HEK293 (cell line): ENCODE results near the gene SIK3.
A peak's percentile ranks its signal among the peaks of the same experiment; 100 is the strongest.

Source experiments
- CTCF ChIA-PET: fragments of 350-600 bp; formaldehyde crosslinking; extraction: SDS; loops from one replicate; lab custom pipeline; 2021; ENCODE audit warnings: antibody characterized with exemption; lab: Yijun Ruan, JAX
- POLR2A ChIA-PET: fragments of 300-600 bp; formaldehyde crosslinking; extraction: SDS; loops from one replicate; lab custom pipeline; 2020; ENCODE audit warnings: antibody characterized with exemption, inconsistent platforms; lab: Yijun Ruan, JAX
- H3K27ac ChIP-seq: fragments of 200-500 bp; sonication (Bioruptor generic); 2 replicates; pipeline ENCODE4 v1.5.1; 2014; ENCODE audit warnings: low read depth, low read length, control low read depth, inconsistent platforms; ENCODE audit errors: extremely low read depth
- H3K36me3 ChIP-seq, 2 experiments: fragments of 200-500 bp in 1 of 2; sonication (Bioruptor generic) in 1 of 2; 1 replicate in 1 of 2; 2 replicates in 1 of 2; pipeline ENCODE4 v1.5.1; 2014 to 2017; ENCODE audit warnings: inconsistent platforms in 2 of 2, low read length in 2 of 2; ENCODE audit not compliant: control insufficient read depth in 2 of 2, insufficient read depth in 1 of 2
- H3K4me1 ChIP-seq: fragments of 200-500 bp; sonication (Bioruptor generic); 2 replicates; pipeline ENCODE4 v1.5.1; 2014; ENCODE audit warnings: mild to moderate bottlenecking, low read length, inconsistent platforms; ENCODE audit not compliant: control insufficient read depth, insufficient read depth
- H3K4me3 ChIP-seq: 2 replicates; pipeline ENCODE4 v1.5.1; 2011; ENCODE audit warnings: low read depth, mild to moderate bottlenecking, control low read depth, low read length, moderate library complexity
- H3K9me3 ChIP-seq: fragments of 200-500 bp; sonication (Bioruptor generic); 2 replicates; pipeline ENCODE4 v1.5.1; 2014; ENCODE audit warnings: low read depth, low read length, inconsistent platforms; ENCODE audit not compliant: control insufficient read depth, insufficient read depth
- CTCF ChIP-seq: fragments of 450-650 bp; formaldehyde crosslinking; IDR thresholded peaks from 2 replicates; pipeline ENCODE4 v1.5.1; 2016; ENCODE audit warnings: missing biosample characterization, missing genetic modification characterization
- GLI4 ChIP-seq: fragments of 450-650 bp; formaldehyde crosslinking; IDR thresholded peaks from 2 replicates; pipeline ENCODE4 v1.5.1; 2016; ENCODE audit warnings: missing biosample characterization, missing genetic modification characterization
- ZNF112 ChIP-seq: fragments of 450-650 bp; formaldehyde crosslinking; IDR thresholded peaks from 2 replicates; pipeline ENCODE4 v1.5.0; 2017; ENCODE audit warnings: missing biosample characterization, missing genetic modification characterization
- ZNF114 ChIP-seq: fragments of 450-650 bp; formaldehyde crosslinking; IDR thresholded peaks from 2 replicates; pipeline ENCODE4 v1.5.0; 2017; ENCODE audit warnings: missing biosample characterization, missing genetic modification characterization
- ZNF248 ChIP-seq: fragments of 450-650 bp; formaldehyde crosslinking; IDR thresholded peaks from 2 replicates; pipeline ENCODE4 v1.5.1; 2017; ENCODE audit warnings: missing biosample characterization, missing genetic modification characterization
- ZNF280D ChIP-seq: fragments of 450-650 bp; formaldehyde crosslinking; IDR thresholded peaks from 2 replicates; pipeline ENCODE4 v1.5.1; 2016; ENCODE audit warnings: missing biosample characterization, missing genetic modification characterization
- ZNF362 ChIP-seq: fragments of 450-650 bp; formaldehyde crosslinking; IDR thresholded peaks from 2 replicates; pipeline ENCODE4 v1.5.1; 2016; ENCODE audit warnings: missing biosample characterization, missing genetic modification characterization
- ZNF423 ChIP-seq: fragments of 450-650 bp; formaldehyde crosslinking; IDR thresholded peaks from 2 replicates; pipeline ENCODE4 v1.5.1; 2016; ENCODE audit warnings: missing biosample characterization, missing genetic modification characterization
- ZNF473 ChIP-seq: fragments of 450-650 bp; formaldehyde crosslinking; IDR thresholded peaks from 2 replicates; pipeline ENCODE4 v1.5.1; 2017; ENCODE audit warnings: missing biosample characterization, missing genetic modification characterization
- ZNF555 ChIP-seq: fragments of 450-650 bp; formaldehyde crosslinking; conservative IDR thresholded peaks from 2 replicates; pipeline ENCODE4 v1.5.1; 2017; ENCODE audit warnings: missing biosample characterization, mild to moderate bottlenecking, missing genetic modification characterization, inconsistent platforms
- ZNF600 ChIP-seq: fragments of 450-650 bp; formaldehyde crosslinking; IDR thresholded peaks from 2 replicates; pipeline ENCODE4 v1.5.1; 2016; ENCODE audit warnings: missing biosample characterization, missing genetic modification characterization
- ZNF677 ChIP-seq: fragments of 450-650 bp; IDR thresholded peaks from 2 replicates; pipeline ENCODE4 v1.5.0; 2018; ENCODE audit warnings: missing biosample characterization, mild to moderate bottlenecking, missing genetic modification characterization, moderate library complexity
- ZNF776 ChIP-seq: fragments of 450-650 bp; formaldehyde crosslinking; IDR thresholded peaks from 2 replicates; pipeline ENCODE4 v1.5.0; 2017; ENCODE audit warnings: missing biosample characterization, missing genetic modification characterization, borderline replicate concordance
- ZNF843 ChIP-seq: fragments of 450-650 bp; formaldehyde crosslinking; IDR thresholded peaks from 2 replicates; pipeline ENCODE4 v1.5.1; 2016; ENCODE audit warnings: missing biosample characterization, missing genetic modification characterization
- TF ChIP-seq, protein P1 (sequence below): fragments of 450-650 bp; formaldehyde crosslinking; conservative IDR thresholded peaks from 2 replicates; pipeline ENCODE4 v1.5.1; 2016; ENCODE audit warnings: low read depth, missing biosample characterization, missing genetic modification characterization
- TF ChIP-seq, protein P2 (sequence below): fragments of 450-650 bp; formaldehyde crosslinking; IDR thresholded peaks from 2 replicates; pipeline ENCODE4 v1.5.1; 2016; ENCODE audit warnings: missing biosample characterization, missing genetic modification characterization
- TF ChIP-seq, protein P3 (sequence below): fragments of 450-650 bp; formaldehyde crosslinking; IDR thresholded peaks from 2 replicates; pipeline ENCODE4 v1.5.1; 2016; ENCODE audit warnings: missing biosample characterization, missing genetic modification characterization

The SIK3 gene

DNA sequence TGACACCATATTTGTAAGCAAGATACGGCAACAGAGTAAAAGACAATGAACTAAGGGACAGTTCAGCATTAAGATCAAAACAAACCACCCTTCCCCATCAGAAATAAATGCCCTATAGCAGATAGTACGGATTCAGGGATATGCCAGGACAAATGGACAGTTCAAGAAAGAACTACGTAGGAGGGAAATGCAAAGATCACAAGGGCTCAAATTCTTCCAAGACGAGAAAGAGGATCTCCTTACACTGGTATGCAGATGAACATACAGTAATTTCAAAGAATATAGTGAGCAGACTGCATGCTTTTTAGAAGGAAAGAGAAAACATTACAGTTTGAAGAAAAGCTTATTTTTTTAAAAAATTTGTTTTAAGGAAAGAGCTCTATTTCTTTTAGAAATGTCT lies 136.1 kb downstream of the SIK3 start:
- CTCF ChIA-PET = interaction anchor here (0.7 to 0.9 kb wide), 2 partner anchors 265 to 474 kb away, joined by 4 read pairs; no protein-coding TSS in a partner anchor
- POLR2A ChIA-PET = no interaction called here
- H3K4me3 ChIP-seq = no peak overlapping the region
- TF ChIP-seq ZNF423 (tag by site-specific recombination) (no peak), ZNF114 (tag by site-specific recombination) (no peak), ZNF555 (tag by site-specific recombination) (no peak), ZNF677 (tag by site-specific recombination) (no peak), ZNF473 (no peak), ZNF600 (tag by site-specific recombination) (0 out of 2 replicates have a peak, but pooled peaks have one; percentile 32), GLI4 (tag by site-specific recombination) (no peak)
- TF ChIP-seq, protein P1, sequence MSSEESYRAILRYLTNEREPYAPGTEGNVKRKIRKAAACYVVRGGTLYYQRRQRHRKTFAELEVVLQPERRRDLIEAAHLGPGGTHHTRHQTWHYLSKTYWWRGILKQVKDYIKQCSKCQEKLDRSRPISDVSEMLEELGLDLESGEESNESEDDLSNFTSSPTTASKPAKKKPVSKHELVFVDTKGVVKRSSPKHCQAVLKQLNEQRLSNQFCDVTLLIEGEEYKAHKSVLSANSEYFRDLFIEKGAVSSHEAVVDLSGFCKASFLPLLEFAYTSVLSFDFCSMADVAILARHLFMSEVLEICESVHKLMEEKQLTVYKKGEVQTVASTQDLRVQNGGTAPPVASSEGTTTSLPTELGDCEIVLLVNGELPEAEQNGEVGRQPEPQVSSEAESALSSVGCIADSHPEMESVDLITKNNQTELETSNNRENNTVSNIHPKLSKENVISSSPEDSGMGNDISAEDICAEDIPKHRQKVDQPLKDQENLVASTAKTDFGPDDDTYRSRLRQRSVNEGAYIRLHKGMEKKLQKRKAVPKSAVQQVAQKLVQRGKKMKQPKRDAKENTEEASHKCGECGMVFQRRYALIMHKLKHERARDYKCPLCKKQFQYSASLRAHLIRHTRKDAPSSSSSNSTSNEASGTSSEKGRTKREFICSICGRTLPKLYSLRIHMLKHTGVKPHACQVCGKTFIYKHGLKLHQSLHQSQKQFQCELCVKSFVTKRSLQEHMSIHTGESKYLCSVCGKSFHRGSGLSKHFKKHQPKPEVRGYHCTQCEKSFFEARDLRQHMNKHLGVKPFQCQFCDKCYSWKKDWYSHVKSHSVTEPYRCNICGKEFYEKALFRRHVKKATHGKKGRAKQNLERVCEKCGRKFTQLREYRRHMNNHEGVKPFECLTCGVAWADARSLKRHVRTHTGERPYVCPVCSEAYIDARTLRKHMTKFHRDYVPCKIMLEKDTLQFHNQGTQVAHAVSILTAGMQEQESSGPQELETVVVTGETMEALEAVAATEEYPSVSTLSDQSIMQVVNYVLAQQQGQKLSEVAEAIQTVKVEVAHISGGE (tag by site-specific recombination) = no peak
- TF ChIP-seq, protein P2, sequence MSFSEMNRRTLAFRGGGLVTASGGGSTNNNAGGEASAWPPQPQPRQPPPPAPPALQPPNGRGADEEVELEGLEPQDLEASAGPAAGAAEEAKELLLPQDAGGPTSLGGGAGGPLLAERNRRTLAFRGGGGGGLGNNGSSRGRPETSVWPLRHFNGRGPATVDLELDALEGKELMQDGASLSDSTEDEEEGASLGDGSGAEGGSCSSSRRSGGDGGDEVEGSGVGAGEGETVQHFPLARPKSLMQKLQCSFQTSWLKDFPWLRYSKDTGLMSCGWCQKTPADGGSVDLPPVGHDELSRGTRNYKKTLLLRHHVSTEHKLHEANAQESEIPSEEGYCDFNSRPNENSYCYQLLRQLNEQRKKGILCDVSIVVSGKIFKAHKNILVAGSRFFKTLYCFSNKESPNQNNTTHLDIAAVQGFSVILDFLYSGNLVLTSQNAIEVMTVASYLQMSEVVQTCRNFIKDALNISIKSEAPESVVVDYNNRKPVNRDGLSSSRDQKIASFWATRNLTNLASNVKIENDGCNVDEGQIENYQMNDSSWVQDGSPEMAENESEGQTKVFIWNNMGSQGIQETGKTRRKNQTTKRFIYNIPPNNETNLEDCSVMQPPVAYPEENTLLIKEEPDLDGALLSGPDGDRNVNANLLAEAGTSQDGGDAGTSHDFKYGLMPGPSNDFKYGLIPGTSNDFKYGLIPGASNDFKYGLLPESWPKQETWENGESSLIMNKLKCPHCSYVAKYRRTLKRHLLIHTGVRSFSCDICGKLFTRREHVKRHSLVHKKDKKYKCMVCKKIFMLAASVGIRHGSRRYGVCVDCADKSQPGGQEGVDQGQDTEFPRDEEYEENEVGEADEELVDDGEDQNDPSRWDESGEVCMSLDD (tag by site-specific recombination) = no peak
- H3K4me1 ChIP-seq = peaks cover 3% of the 10 kb centered on the region
- H3K36me3 ChIP-seq = no peaks in the 10 kb centered on the region
- H3K9me3 ChIP-seq = no peaks in the 10 kb centered on the region
- no peak overlapping the region for H3K27ac ChIP-seq

DNA sequence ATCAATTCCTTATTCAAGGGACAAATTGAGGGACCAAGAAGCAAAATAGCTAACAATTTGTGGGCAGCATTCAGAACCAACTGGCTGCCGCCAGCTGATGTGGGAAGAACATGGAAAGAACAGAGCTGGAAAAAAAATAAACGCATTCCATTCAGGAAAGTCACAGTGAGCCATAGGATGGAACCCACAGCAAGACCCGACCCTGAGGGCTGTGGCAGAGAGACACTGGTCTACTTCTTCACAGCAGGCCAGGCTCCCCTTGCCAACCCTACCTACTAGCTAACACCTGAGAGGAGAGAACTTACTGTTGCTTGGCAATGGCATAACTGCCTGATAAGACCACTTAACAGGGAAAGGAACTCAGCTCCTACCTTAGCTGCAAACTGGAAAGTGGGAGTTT lies 137.3 kb downstream of the SIK3 start:
- Histone ChIP-seq H3K36me3 (no peaks in the 10 kb centered on the region), H3K4me3 (no peak overlapping the region), H3K9me3 (no peaks in the 10 kb centered on the region), H3K27ac (no peak overlapping the region), H3K4me1 (peaks cover 3% of the 10 kb centered on the region)
- ChIA-PET POLR2A (no interaction called here), CTCF (interaction anchor here (0.6 to 0.7 kb wide), 2 partner anchors 121 to 356 kb away, joined by 4 read pairs; no protein-coding TSS in a partner anchor)
- TF ChIP-seq ZNF843 (tag by site-specific recombination) = no peak
- TF ChIP-seq ZNF776 = no peak
- TF ChIP-seq ZNF248 (tag by site-specific recombination) = no peak
- TF ChIP-seq ZNF280D (tag by site-specific recombination) = no peak
- TF ChIP-seq ZNF112 = no peak
- no peak for TF ChIP-seq CTCF
- TF ChIP-seq, protein P3, sequence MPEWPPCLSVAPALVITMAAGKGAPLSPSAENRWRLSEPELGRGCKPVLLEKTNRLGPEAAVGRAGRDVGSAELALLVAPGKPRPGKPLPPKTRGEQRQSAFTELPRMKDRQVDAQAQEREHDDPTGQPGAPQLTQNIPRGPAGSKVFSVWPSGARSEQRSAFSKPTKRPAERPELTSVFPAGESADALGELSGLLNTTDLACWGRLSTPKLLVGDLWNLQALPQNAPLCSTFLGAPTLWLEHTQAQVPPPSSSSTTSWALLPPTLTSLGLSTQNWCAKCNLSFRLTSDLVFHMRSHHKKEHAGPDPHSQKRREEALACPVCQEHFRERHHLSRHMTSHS (tag by site-specific recombination) = no peak
- TF ChIP-seq ZNF362 (tag by site-specific recombination) = 0 out of 2 replicates have a peak, but pooled peaks have one; percentile 14
